OCI-LY1 (cell line): ENCODE measurements around the gene TMEM52.

ENCODE experiments used
- EZH2 ChIP-seq: fragments of 200-600 bp; sonication (generic), shearing (Covaris generic); IDR thresholded peaks from 2 replicates; pipeline ENCODE4 v1.8.0; 2017; ENCODE audit warnings: borderline replicate concordance, mixed run types, mild to moderate bottlenecking, antibody characterized with exemption, low read length, moderate library complexity, mixed read lengths
- TF ChIP-seq, protein P1 (sequence below): fragments of 200-600 bp; sonication (generic), shearing (Covaris generic); IDR thresholded peaks from 2 replicates; pipeline ENCODE4 v1.5.1; 2017; ENCODE audit warnings: mild to moderate bottlenecking, antibody characterized with exemption, low read length, moderate library complexity, mixed read lengths

- TF ChIP-seq, protein P1, sequence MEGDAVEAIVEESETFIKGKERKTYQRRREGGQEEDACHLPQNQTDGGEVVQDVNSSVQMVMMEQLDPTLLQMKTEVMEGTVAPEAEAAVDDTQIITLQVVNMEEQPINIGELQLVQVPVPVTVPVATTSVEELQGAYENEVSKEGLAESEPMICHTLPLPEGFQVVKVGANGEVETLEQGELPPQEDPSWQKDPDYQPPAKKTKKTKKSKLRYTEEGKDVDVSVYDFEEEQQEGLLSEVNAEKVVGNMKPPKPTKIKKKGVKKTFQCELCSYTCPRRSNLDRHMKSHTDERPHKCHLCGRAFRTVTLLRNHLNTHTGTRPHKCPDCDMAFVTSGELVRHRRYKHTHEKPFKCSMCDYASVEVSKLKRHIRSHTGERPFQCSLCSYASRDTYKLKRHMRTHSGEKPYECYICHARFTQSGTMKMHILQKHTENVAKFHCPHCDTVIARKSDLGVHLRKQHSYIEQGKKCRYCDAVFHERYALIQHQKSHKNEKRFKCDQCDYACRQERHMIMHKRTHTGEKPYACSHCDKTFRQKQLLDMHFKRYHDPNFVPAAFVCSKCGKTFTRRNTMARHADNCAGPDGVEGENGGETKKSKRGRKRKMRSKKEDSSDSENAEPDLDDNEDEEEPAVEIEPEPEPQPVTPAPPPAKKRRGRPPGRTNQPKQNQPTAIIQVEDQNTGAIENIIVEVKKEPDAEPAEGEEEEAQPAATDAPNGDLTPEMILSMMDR = no peak
- no peak for TF ChIP-seq EZH2
Observed at GRCh38 chr1:1889847-1890505, 29.1 kb downstream of the TMEM52 start.
